Right lobe of liver (tissue), 6 donors: ENCODE results near the gene AHR. TPM values are rescaled to one million over a fixed set of nuclear protein-coding genes. Genes with fewer than 3 reads are reported as not detected.

Source experiments
- ATAC-seq, 4 donors: fragments of 200-7000 bp; cut with Tn5 transposase; one replicate each; pipeline ENCODE4 v1.9.1; 2020; ENCODE audit warnings: mild to moderate bottlenecking in 4 of 4, moderate library complexity in 4 of 4
- DNase-seq, 3 donors: peaks; one replicate each; pipeline ENCODE4 v3.0.0-alpha.2; 2020
- H3K27ac ChIP-seq, 3 donors: fragments of 200-600 bp; one replicate each; pipeline ENCODE4 v1.8.0; 2022
- H3K27me3 ChIP-seq, 2 donors: fragments of 200-600 bp; one replicate each; pipeline ENCODE4 v1.8.0; 2022
- H3K36me3 ChIP-seq, 4 donors: fragments of 200-600 bp; sonication (generic) in 1 of 4; one replicate each; pipeline versions ENCODE4 v1.5.1 to v1.8.0; 2017 to 2022; ENCODE audit warnings: control low read depth in 1 of 4
- H3K4me1 ChIP-seq, 4 donors: fragments of 200-600 bp; sonication (generic) in 1 of 4; one replicate each; pipeline versions ENCODE4 v1.5.1 to v1.8.0; 2017 to 2022; ENCODE audit warnings: control low read depth in 1 of 4
- H3K4me3 ChIP-seq, 3 donors: fragments of 200-600 bp; one replicate each; pipeline ENCODE4 v1.8.0; 2022
- H3K9me3 ChIP-seq, 4 donors: fragments of 200-600 bp; sonication (generic) in 1 of 4; one replicate each; pipeline versions ENCODE4 v1.5.1 to v1.8.0; 2017 to 2022; ENCODE audit warnings: control low read depth in 1 of 4
- CTCF ChIP-seq, 4 donors: fragments of 200-600 bp in 3 of 4; fragments of 450-650 bp in 1 of 4; IDR thresholded peaks; one replicate each; pipeline versions ENCODE4 v1.5.1 to v1.8.0; 2016 to 2022; ENCODE audit warnings: antibody characterized with exemption in 4 of 4, mild to moderate bottlenecking in 2 of 4
- POLR2A ChIP-seq: fragments of 450-650 bp; IDR thresholded peaks from one replicate; pipeline ENCODE4 v1.6.1; 2017; ENCODE audit warnings: antibody characterized with exemption, mild to moderate bottlenecking
- WGBS: methylation state at CpG from one replicate; pipeline ENCODE4 v1.1.6; 2018; ENCODE audit warnings: low coverage, low lambda C conversion rate; ENCODE audit not compliant: insufficient coverage; ENCODE audit errors: missing lambda C conversion rate; 5-methylcytosine and 5-hydroxymethylcytosine counted together
- intact Hi-C, 2 donors: fragments of 100-400 bp; cut with DNase I; formaldehyde crosslinking; loops; one replicate each; pipeline versions ENCODE4 v1.11.2 to v1.14.1; 2022
- total RNA-seq, 6 experiments: library from RNA; depleted of rRNA in 2 of 6; stranded (reverse); fragments of >200 nt in 2 of 6; fragmentation: NEBNext Ultra II Directional in 3 of 6; extraction: Animal tissue kit (Norgen Biotek cat#: 25700) in 3 of 6; gene quantifications; one replicate each; pipeline versions ENCODE4 v1.1.0 to v1.2.4, GENCODE V29; 2016 to 2023
- donor health status: DM: no; HTN: yes; CAD: no.
- donor health status: DM: no; HTN: no; CAD: no.
- donor health status: DM: no; HTN: no; CAD: no.
- donor health status: DM: no; HTN: yes; CAD: no.
- donor health status: DM: no; HTN: yes; CAD: no.

AHR gene
- total RNA-seq, 6 experiments from 2014 or later, result 31.2 to 67.9 (median 41.0) TPM

DNA sequence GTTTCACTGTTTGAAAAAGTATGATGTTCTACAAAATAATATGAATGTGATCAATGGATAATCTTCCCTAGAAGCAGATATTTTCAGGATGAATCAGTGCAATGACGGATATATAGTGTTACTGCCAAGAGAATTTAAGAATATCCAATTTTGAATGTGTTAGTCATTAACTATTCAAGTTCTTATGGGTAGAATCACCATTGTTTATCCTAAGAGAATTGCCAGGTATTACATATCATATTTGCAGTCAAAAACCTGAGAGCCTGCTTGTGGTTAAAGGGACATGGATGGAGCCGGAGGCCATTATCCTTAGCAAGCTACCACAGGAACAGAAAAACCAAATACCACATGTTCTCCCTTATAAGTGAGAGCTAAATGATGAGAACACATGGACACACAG is 26.9 kb downstream of the AHR start:
- intact Hi-C loops, result loop anchor here in 1 of 2 donors (10.0 kb wide), 1 partner anchor 199 kb away; no protein-coding TSS in a partner anchor
- Histone ChIP-seq H3K36me3 (peaks cover 0 to 37% (median 10%) of the 10 kb centered on the region in 4 donors), H3K4me3 (no peak overlapping the region), H3K27ac (no peak overlapping the region), H3K9me3 (no peaks in the 10 kb centered on the region), H3K27me3 (no peaks in the 10 kb centered on the region), H3K4me1 (peaks cover 0 to 25% (median 9%) of the 10 kb centered on the region in 4 donors)
- no peak for DNase-seq
- TF ChIP-seq POLR2A, result no peak
- no peak for TF ChIP-seq CTCF (IDR thresholded peaks at IDR 0.05)
- peak in 2 of 4 donors; percentile 32 to 64 for ATAC-seq
- 77% methylated on average over 2 of the region's 2 CpGs for WGBS

- intact Hi-C loops, result loop anchor here in 1 of 2 donors (10.0 kb wide), 1 partner anchor 198 kb away; no protein-coding TSS in a partner anchor
- H3K4me1 ChIP-seq, result peaks cover 0 to 20% (median 4%) of the 10 kb centered on the region in 4 donors
- no peak overlapping the region for H3K27ac ChIP-seq
- no peaks in the 10 kb centered on the region for H3K9me3 ChIP-seq
- WGBS, result 69% methylated on average over 2 of the region's 2 CpGs
- DNase-seq (no peak), ATAC-seq (no peak)
- TF ChIP-seq CTCF (IDR thresholded peaks at IDR 0.05) (no peak), POLR2A (no peak)
- H3K4me3 ChIP-seq, result no peak overlapping the region
- H3K27me3 ChIP-seq, result no peaks in the 10 kb centered on the region
- H3K36me3 ChIP-seq, result peaks cover 0 to 47% (median 16%) of the 10 kb centered on the region in 4 donors
Observed at GRCh38 chr7:17326378-17326777, 27.9 kb downstream of the AHR start.

DNA sequence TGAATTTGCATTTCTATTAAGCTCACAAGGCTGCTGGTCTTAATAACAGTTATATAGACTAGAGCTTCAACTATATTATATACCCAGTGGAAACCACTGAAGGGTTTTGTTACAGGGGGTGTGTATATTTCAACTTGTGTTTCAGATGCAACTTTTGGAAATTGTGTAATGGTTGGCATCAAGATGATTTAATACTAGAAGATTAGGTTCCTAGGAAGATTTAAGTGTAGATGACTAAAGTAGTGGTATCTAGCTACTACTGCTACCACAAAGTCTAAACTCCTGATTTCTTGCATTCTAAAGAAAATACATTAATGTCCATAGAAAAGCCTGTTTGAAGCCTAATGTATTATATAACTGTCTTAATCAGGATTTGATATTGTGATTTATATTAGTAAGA is 30.2 kb downstream of the AHR start:
- Histone ChIP-seq H3K4me3 (no peak overlapping the region), H3K27me3 (no peaks in the 10 kb centered on the region), H3K27ac (no peak overlapping the region), H3K9me3 (no peaks in the 10 kb centered on the region), H3K36me3 (peaks cover 0 to 59% (median 17%) of the 10 kb centered on the region in 4 donors), H3K4me1 (peaks cover 0 to 7% (median 2%) of the 10 kb centered on the region in 4 donors)
- ATAC-seq (no peak), DNase-seq (no peak)
- intact Hi-C loops, result loop anchor here in 1 of 2 donors (10.0 kb wide), 1 partner anchor 196 kb away; no protein-coding TSS in a partner anchor
- TF ChIP-seq POLR2A (no peak), CTCF (IDR thresholded peaks at IDR 0.05) (no peak)

GRCh38 chr7:17329440-17329839 is 31.0 kb downstream of the AHR start:
- no peak overlapping the region for H3K27ac ChIP-seq
- ATAC-seq (no peak), DNase-seq (no peak)
- no peak overlapping the region for H3K4me3 ChIP-seq
- H3K4me1 ChIP-seq, result peaks cover 0 to 7% (median 2%) of the 10 kb centered on the region in 4 donors
- no peaks in the 10 kb centered on the region for H3K27me3 ChIP-seq
- TF ChIP-seq CTCF (IDR thresholded peaks at IDR 0.05) (no peak), POLR2A (no peak)
- no peaks in the 10 kb centered on the region for H3K9me3 ChIP-seq
- intact Hi-C loops, result loop anchor here in 1 of 2 donors (10.0 kb wide), 1 partner anchor 195 kb away; no protein-coding TSS in a partner anchor
- peaks cover 0 to 61% (median 15%) of the 10 kb centered on the region in 4 donors for H3K36me3 ChIP-seq
